Measurements from ENCODE around the gene NOS2.
"Not testable (repeated sequence)": the region's sequence is repeated elsewhere in the genome, so short reads cannot be mapped to it uniquely, and the experiment has no call there.

Gene NOS2

GRCh38 chr17:27753726-27754125, 46.6 kb downstream of the NOS2 start:
- not testable (repeated sequence) for DNase-seq

- DNase-seq = not testable (repeated sequence)
Observed at GRCh38 chr17:27752831-27753619, 47.3 kb downstream of the NOS2 start.

- no peak for DNase-seq
Observed at GRCh38 chr17:27751622-27752490, 48.5 kb downstream of the NOS2 start.

- no peak for DNase-seq
Observed at GRCh38 chr17:27751166-27751565, 49.2 kb downstream of the NOS2 start.

DNA sequence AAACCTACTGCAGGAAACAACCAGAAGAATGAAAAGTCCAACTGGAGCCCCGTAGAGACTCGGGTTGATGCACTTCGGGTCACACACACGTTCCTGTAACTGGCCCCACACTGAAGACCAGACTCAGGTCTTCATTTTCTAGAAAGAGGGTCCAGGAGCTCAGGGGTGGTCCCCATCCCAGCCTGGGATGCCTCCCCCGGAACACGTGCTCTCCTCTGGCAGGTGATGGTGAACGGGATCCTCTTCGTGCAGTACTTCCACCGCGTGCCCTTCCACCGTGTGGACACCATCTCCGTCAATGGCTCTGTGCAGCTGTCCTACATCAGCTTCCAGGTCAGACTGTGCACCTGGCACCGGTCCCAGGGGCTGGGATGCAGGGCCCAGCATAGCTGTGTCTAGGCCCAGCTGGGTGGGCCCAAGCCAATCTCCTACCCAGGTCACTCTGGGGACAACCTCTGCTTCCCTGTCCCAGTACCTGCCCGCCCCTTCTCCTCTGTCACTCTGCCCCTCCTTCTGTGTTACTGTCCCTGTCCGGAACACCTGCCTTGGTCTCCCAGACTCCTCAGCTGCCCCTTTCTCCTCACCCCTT, 50.7 kb downstream of the NOS2 start:
- DNase-seq = not testable (repeated sequence)

GRCh38 chr17:27748360-27748825, 51.9 kb downstream of the NOS2 start:
- no peak for DNase-seq

- DNase-seq = no peak
Observed at GRCh38 chr17:27747462-27748359, 52.6 kb downstream of the NOS2 start.

DNA sequence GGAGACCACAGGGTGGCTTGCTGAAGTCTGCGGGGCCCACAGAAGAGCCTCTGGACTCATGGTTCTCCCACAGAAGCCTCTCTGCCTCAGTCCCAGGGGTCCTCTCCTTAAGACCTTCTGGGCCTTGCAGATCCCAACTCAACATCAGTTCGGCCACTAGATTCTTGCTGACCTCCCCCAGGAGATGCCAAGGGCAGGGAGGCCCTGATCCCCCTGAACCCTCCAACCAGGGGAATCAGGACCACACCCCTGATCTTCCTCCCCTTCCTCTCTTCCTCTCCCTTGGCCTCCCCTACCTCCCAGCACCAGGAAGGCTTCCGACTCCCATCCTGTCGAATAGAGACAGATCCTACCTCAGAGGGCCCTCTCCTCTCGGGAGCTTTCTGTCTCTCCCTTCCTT, 53.4 kb downstream of the NOS2 start:
- DNase-seq = no peak

GRCh38 chr17:27746320-27746719, 54.0 kb downstream of the NOS2 start:
- not testable (repeated sequence) for DNase-seq

- not testable (repeated sequence) for DNase-seq
Observed at GRCh38 chr17:27745207-27745830, 55.0 kb downstream of the NOS2 start.

- no peak for DNase-seq
Observed at GRCh38 chr17:27743281-27743885, 56.9 kb downstream of the NOS2 start.

- DNase-seq = no peak
Observed at GRCh38 chr17:27741971-27742575, 58.3 kb downstream of the NOS2 start.

DNA sequence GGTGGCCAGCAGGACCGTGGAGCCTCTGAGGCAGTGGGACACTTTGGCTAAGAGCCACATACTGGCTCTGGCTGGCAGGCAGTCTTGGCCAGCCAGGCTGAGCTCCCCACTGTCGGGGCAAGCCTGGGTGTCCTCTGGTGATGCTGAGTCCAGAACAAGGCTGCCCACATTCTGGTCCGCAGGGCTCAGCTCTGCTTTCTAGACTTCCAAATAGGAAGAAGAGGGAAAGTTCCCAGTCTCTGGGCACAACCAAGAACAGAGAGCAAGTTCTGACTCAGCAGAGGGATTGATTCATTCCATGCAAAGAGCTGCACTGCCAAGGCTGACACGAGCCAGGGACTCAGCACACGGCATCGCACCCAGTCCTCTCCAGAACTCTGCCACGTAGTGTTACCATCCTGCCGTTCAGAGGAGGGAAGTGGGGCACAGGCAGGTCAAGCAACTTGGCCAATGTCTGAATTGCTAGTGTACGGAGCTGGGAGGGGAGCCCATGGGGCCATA, 58.9 kb downstream of the NOS2 start:
- no peak for DNase-seq

DNA sequence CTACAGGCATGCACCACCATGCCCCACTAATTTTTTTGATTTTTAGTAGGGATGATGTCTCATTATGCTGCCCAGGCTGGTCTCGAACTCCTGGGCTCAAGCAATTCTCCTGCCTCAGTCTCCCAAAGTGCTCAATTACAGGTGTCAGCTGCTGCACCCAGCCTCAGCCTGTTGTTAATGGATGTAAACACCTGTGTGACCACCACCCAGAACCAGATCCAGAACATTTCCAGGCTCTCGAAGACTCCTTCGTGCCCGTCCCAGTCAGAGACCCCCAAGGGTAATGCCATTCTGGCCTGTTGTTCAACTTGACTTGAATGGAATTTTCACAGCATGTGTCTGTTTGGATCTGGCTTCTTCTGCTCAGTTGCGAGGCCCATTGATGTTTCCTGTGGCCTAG, 59.8 kb downstream of the NOS2 start:
- DNase-seq = not testable (repeated sequence)

GRCh38 chr17:27733773-27734172, 66.6 kb downstream of the NOS2 start:
- DNase-seq = no peak

DNA sequence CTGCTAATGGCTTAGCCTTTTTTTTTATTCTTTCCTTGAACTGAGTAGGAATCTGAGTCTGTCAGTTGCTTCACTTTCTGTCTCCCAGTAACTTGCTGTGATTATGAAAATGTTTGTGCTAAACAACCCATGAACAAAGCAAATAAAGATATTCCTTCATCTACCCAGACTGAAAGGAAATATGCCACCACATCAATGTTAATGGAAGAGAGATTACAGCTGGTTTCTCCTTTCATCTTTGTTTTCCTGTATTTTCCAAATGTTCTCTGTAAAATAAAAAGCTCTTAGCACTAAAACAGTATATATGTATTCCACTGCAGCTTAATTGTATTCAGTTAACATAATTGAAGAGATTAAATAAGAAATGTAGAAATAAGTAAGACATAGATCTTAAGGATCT, 67.6 kb downstream of the NOS2 start:
- DNase-seq = not testable (repeated sequence)

DNA sequence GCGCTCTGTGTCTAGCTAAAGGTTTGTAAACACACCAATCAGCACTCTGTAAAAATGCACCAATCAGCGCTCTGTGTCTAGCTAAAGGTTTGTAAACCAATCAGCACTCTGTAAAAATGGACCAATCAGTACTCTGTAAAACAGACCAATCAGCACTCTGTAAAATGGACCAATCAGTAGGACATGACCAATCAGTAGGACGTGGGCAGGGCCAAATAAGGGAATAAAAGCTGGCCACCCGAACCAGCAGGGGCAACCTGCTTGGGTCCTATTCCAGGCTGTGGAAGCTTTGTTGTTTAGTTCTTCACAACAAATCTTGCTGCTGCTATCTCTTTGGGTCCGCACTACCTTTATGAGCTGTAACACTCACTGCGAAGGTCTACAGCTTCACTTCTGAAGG, 74.3 kb downstream of the NOS2 start:
- not testable (repeated sequence) for DNase-seq

GRCh38 chr17:27721797-27722196, 78.5 kb downstream of the NOS2 start:
- DNase-seq = no peak
